ENCODE results near the gene INSYN2A.

INSYN2A gene

GRCh38 chr10:127189226-127189625 is 7.2 kb downstream of the INSYN2A start:
- TF ChIP-seq, protein P1, sequence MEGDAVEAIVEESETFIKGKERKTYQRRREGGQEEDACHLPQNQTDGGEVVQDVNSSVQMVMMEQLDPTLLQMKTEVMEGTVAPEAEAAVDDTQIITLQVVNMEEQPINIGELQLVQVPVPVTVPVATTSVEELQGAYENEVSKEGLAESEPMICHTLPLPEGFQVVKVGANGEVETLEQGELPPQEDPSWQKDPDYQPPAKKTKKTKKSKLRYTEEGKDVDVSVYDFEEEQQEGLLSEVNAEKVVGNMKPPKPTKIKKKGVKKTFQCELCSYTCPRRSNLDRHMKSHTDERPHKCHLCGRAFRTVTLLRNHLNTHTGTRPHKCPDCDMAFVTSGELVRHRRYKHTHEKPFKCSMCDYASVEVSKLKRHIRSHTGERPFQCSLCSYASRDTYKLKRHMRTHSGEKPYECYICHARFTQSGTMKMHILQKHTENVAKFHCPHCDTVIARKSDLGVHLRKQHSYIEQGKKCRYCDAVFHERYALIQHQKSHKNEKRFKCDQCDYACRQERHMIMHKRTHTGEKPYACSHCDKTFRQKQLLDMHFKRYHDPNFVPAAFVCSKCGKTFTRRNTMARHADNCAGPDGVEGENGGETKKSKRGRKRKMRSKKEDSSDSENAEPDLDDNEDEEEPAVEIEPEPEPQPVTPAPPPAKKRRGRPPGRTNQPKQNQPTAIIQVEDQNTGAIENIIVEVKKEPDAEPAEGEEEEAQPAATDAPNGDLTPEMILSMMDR (conservative IDR thresholded peaks at IDR 0.05; ENCODE audit: low read length) = no peak
- H3K4me3 ChIP-seq (ENCODE audit: low read length) = no peak overlapping the region
- DNase-seq (ENCODE audit: low read depth) = no peak

- no peak overlapping the region for H3K4me3 ChIP-seq (ENCODE audit: low read length)
- no peak for DNase-seq (ENCODE audit: low read depth)
- TF ChIP-seq, protein P1 (conservative IDR thresholded peaks at IDR 0.05; ENCODE audit: low read length) = no peak
Observed at GRCh38 chr10:127186813-127187212, 9.6 kb downstream of the INSYN2A start.

DNA sequence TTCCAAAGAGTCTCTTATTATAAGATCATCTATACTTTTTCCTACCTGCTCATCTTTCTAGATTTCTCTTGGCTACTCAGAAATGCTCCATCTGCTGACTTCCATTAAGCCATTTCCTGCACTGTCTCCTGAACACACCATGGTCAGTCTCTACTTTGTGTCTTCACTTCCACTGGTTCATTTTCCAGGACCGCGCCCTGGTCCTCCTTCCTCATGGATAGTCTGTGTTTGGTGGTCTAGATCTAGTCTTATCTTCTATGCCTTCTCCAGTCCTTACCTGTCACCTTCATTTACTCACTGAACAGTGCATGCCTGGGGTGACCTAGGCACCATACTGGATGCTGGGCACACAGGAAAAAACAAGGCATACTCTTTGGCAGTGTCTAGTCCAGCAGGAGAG is 11.8 kb downstream of the INSYN2A start:
- TF ChIP-seq, protein P1 (conservative IDR thresholded peaks at IDR 0.05; ENCODE audit: low read length) = no peak
- DNase-seq (ENCODE audit: low read depth) = no peak
- no peak overlapping the region for H3K4me3 ChIP-seq (ENCODE audit: low read length)

GRCh38 chr10:127182161-127182560 is 14.2 kb downstream of the INSYN2A start:
- H3K4me3 ChIP-seq (ENCODE audit: low read length) = no peak overlapping the region
- TF ChIP-seq, protein P1 (conservative IDR thresholded peaks at IDR 0.05; ENCODE audit: low read length) = no peak
- no peak for DNase-seq (ENCODE audit: low read depth)

GRCh38 chr10:127179612-127180250 is 16.7 kb downstream of the INSYN2A start:
- DNase-seq (ENCODE audit: low read depth) = no peak
- TF ChIP-seq, protein P1 (conservative IDR thresholded peaks at IDR 0.05; ENCODE audit: low read length) = no peak
- H3K4me3 ChIP-seq (ENCODE audit: low read length) = no peak overlapping the region

DNA sequence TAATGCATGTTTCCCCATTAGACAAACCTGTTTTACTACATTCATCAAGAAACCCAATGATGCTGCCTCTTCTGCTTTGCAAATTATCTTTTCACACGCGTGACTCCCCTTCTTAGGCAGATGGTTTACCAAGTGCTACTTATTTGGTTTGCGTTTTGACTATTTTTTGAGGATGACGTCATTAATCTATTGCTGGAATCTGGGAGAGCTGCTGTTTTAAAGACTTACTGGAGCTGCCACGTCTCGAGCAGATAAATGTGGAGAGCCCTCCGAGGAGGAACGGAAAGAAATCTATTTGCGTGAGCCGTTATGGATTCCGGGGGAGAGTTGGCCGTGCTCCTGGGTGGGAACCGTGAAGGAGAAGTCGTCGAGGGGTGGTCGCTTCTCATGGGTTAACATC is 19.7 kb downstream of the INSYN2A start:
- H3K4me3 ChIP-seq (ENCODE audit: low read length) = no peak overlapping the region
- TF ChIP-seq, protein P1 (conservative IDR thresholded peaks at IDR 0.05; ENCODE audit: low read length) = no peak
- DNase-seq (ENCODE audit: low read depth) = no peak

DNA sequence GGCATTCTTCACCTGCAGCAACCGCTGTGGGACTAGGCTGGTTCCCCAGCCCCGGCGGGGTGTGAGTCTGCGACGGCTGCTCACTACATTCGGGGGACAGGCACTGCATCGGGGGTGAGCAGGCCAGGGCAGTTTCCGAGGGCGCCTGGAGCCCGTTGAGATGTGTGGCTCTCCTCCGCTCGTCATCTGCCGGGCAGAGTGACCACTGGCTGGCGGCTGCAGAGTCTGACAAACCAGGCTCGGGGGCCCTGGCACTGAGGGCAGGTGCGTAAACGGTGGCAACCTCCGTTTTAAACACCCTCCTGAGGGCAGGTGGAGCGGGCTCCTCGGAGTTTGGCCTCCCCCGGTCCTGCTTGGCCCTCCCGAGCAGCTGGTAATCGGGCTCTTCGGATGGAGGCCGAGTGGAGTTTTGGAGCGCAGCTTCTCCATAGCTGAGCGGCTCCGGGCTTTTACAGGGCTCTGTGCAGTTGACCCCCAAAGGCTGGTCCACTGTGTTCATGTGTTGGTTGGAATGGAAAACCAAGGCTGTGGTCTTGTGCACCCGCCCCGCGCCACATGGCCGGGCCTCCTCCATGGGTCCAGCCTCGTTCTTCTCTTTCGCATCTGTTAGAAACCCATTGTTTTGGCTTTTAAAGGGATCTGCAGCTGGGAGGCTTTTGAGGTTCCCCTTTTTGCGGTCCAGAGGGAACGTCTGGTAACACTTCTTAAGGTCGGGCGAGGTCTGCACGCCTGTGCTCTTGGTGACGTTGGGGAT is 20.9 kb downstream of the INSYN2A start:
- DNase-seq (ENCODE audit: low read depth) = no peak
- no peak overlapping the region for H3K4me3 ChIP-seq (ENCODE audit: low read length)
- TF ChIP-seq, protein P1 (conservative IDR thresholded peaks at IDR 0.05; ENCODE audit: low read length) = no peak
